Endothelial cell of umbilical vein (primary cell): ENCODE results near the gene AIG1. TPM values are rescaled to one million over a fixed set of nuclear protein-coding genes. Genes with fewer than 3 reads are reported as not detected.

Source experiments
- BruUV-seq: library from RNA; stranded (reverse); fragments of 400-500 nt; replicated peaks from 2 replicates; lab custom pipeline; 2021; lab: Mats Ljungman, UMichigan
- CTCF ChIA-PET: fragments of 300-600, 350-600 bp; sonication (Branson Sonifier 250); formaldehyde crosslinking; loops from one replicate; lab custom pipeline; 2021; ENCODE audit warnings: antibody characterized with exemption, inconsistent platforms; lab: Charles Lee
- POLR2A ChIA-PET: fragments of 300-600, 350-600 bp; sonication (Branson Sonifier 250); formaldehyde crosslinking; loops from one replicate; lab custom pipeline; 2021; ENCODE audit warnings: antibody characterized with exemption, inconsistent platforms; lab: Charles Lee
- DNase-seq: peaks from one replicate; pipeline ENCODE4 v3.0.0-alpha.2; 2011; ENCODE audit warnings: low read depth, low spot score
- FAIRE-seq: peaks from 2 replicates; lab custom pipeline; 2011; peaks lifted over from hg19 to GRCh38; lab: Jason Lieb, UNC
- H2AFZ ChIP-seq: 2 replicates; pipeline ENCODE4 v1.6.0; 2012; ENCODE audit warnings: low read depth, low read length, control low read depth, inconsistent platforms
- H3K27ac ChIP-seq: 2 replicates; pipeline ENCODE4 v1.5.1; 2011; ENCODE audit warnings: low read depth, mild to moderate bottlenecking, control low read depth, low read length, moderate library complexity; ENCODE audit not compliant: insufficient read depth
- H3K27me3 ChIP-seq, 2 experiments: 2 replicates each; pipeline versions ENCODE4 v1.6.0 to v1.6.1; 2011; ENCODE audit warnings: low read length in 2 of 2, mixed read lengths in 1 of 2; ENCODE audit not compliant: control insufficient read depth in 2 of 2, insufficient read depth in 2 of 2
- H3K36me3 ChIP-seq, 2 experiments: 2 replicates in 1 of 2; 3 replicates in 1 of 2; pipeline ENCODE4 v1.5.1; 2011; ENCODE audit warnings: low read length in 2 of 2, mild to moderate bottlenecking in 1 of 2, moderate library complexity in 1 of 2; ENCODE audit not compliant: control insufficient read depth in 2 of 2, insufficient read depth in 2 of 2; ENCODE audit errors: extremely low read depth in 1 of 2
- H3K4me1 ChIP-seq: 3 replicates; pipeline ENCODE4 v1.5.1; 2011; ENCODE audit warnings: mild to moderate bottlenecking, low read length; ENCODE audit not compliant: control insufficient read depth, insufficient read depth; ENCODE audit errors: extremely low read depth
- H3K4me2 ChIP-seq: 2 replicates; pipeline ENCODE4 v1.6.1; 2011; ENCODE audit warnings: low read length, control low read depth, mixed read lengths; ENCODE audit not compliant: insufficient read depth
- H3K4me3 ChIP-seq, 3 experiments: fragments of 200-600 bp in 1 of 3; sonication (generic), shearing (Covaris generic) in 1 of 3; replicated peaks in 1 of 3; 2 replicates each; pipeline ENCODE4 v1.5.1; 2011 to 2016; ENCODE audit warnings: control low read depth in 3 of 3, low read length in 3 of 3, mild to moderate bottlenecking in 2 of 3, inconsistent platforms in 1 of 3, low read depth in 1 of 3, moderate library complexity in 1 of 3; ENCODE audit not compliant: insufficient read depth in 1 of 3
- H3K79me2 ChIP-seq: 2 replicates; pipeline ENCODE4 v1.6.0; 2012; ENCODE audit warnings: low read length, inconsistent platforms; ENCODE audit not compliant: control insufficient read depth, insufficient read depth
- H3K9ac ChIP-seq: replicated peaks from 2 replicates; pipeline ENCODE3; 2011; ENCODE audit warnings: low read length, control low read depth; ENCODE audit not compliant: insufficient read depth; ENCODE audit errors: extremely low read depth
- H3K9me1 ChIP-seq: replicated peaks from 3 replicates; pipeline ENCODE4 v1.6.0; 2011; ENCODE audit warnings: mild to moderate bottlenecking, low read length; ENCODE audit not compliant: control insufficient read depth, insufficient read depth; ENCODE audit errors: extremely low read depth
- H3K9me3 ChIP-seq: replicated peaks from 2 replicates; pipeline ENCODE4 v1.5.1; 2012; ENCODE audit warnings: low read length, inconsistent platforms; ENCODE audit not compliant: control insufficient read depth, insufficient read depth
- H4K20me1 ChIP-seq: replicated peaks from 2 replicates; pipeline ENCODE3; 2011; ENCODE audit warnings: mild to moderate bottlenecking, low read length; ENCODE audit not compliant: control insufficient read depth, insufficient read depth; ENCODE audit errors: extremely low read depth
- CTCF ChIP-seq, 2 donors: IDR thresholded peaks; 1 replicate in 1 of 2; 2 replicates in 1 of 2; pipeline ENCODE4 v1.5.1; 2011; ENCODE audit warnings: low read length in 2 of 2, mild to moderate bottlenecking in 2 of 2, moderate library complexity in 2 of 2, control low read depth in 1 of 2, inconsistent platforms in 1 of 2, low read depth in 1 of 2; ENCODE audit not compliant: insufficient read depth in 1 of 2; ENCODE audit errors: extremely low read depth in 1 of 2
- EZH2 ChIP-seq: IDR thresholded peaks from 2 replicates; pipeline ENCODE4 v1.6.1; 2012; ENCODE audit warnings: borderline replicate concordance, low read depth, mild to moderate bottlenecking, moderate library complexity, low read length, inconsistent platforms; ENCODE audit not compliant: severe bottlenecking
- FOS ChIP-seq: IDR thresholded peaks from 2 replicates; pipeline ENCODE4 v1.6.1; 2011; ENCODE audit warnings: mild to moderate bottlenecking, low read length, moderate library complexity, borderline replicate concordance; ENCODE audit not compliant: insufficient read depth
- GATA2 ChIP-seq: IDR thresholded peaks from 2 replicates; pipeline ENCODE4 v1.7.0; 2011; ENCODE audit warnings: low read depth, mild to moderate bottlenecking, moderate library complexity, mixed read lengths, low read length; ENCODE audit not compliant: insufficient read length, insufficient read depth
- JUN ChIP-seq: IDR thresholded peaks from 2 replicates; pipeline ENCODE4 v1.6.1; 2011; ENCODE audit warnings: borderline replicate concordance, low read depth; ENCODE audit not compliant: insufficient read length, insufficient read depth
- MAX ChIP-seq: IDR thresholded peaks from 2 replicates; pipeline ENCODE4 v1.6.1; 2011; ENCODE audit not compliant: insufficient read depth, insufficient read length
- MYC ChIP-seq: IDR thresholded peaks from one replicate; pipeline ENCODE4 v1.6.1; 2011; ENCODE audit warnings: mild to moderate bottlenecking, low read depth, low read length
- POLR2A ChIP-seq: IDR thresholded peaks from 2 replicates; pipeline ENCODE4 v1.6.1; 2012; ENCODE audit warnings: low read depth, mild to moderate bottlenecking, control low read depth, low read length
- POLR2AphosphoS5 ChIP-seq: IDR thresholded peaks from 2 replicates; pipeline ENCODE4 v1.6.1; 2012; ENCODE audit warnings: low read depth, mild to moderate bottlenecking, control low read depth, low read length, moderate library complexity; ENCODE audit not compliant: insufficient read depth
- dilution Hi-C: fragments of 300-500 bp; cut with MboI; formaldehyde crosslinking; loops from one replicate; pipeline ENCODE4 v1.15.0; 2019; ENCODE audit warnings: low sequenced_read_pairs; ENCODE audit not compliant: extremely low pct_ligation_motif_present
- intact Hi-C: fragments of 100-400 bp; cut with micrococcal nuclease; formaldehyde crosslinking; loops from one replicate; pipeline ENCODE4 v1.10.0; 2022
- polyA plus RNA-seq, 4 experiments: library from polyadenylated mRNA; depleted of rRNA in 3 of 4; stranded (reverse) in 3 of 4; unstranded in 1 of 4; fragments of >200 nt; gene quantifications; 2 replicates each; pipeline versions ENCODE4 v1.2.1 to v1.2.3, GENCODE V29; 2011 to 2012; ENCODE audit warnings: missing spikeins in 1 of 4
- total RNA-seq: library from RNA; stranded (reverse); gene quantifications from 2 replicates; pipeline ENCODE4 v1.2.3, GENCODE V29; 2021

Gene AIG1
- total and polyA plus RNA-seq, 2 donors (not counting 3 experiments of a cell fraction or from before 2014, with no cell fraction given), result 17.7 to 22.7 TPM

- ChIA-PET POLR2A (no interaction called here), CTCF (no interaction called here)
- FAIRE-seq (no peak), DNase-seq (no peak)
- H3K9me3 ChIP-seq, result no peaks in the 10 kb centered on the region
- no peak for TF ChIP-seq MAX
- no peak for TF ChIP-seq POLR2AphosphoS5
- no peak for TF ChIP-seq POLR2A
- TF ChIP-seq EZH2, result no peak
- TF ChIP-seq FOS, result no peak
- TF ChIP-seq MYC, result no peak
- no peak for TF ChIP-seq CTCF (IDR thresholded peaks at IDR 0.05; ENCODE audit: extremely low read depth in 1 of 2, insufficient read depth in 1 of 2, low read depth in 1 of 2, low read length in 2 of 2)
- no peak for TF ChIP-seq GATA2
- no peak for TF ChIP-seq JUN
- no peak overlapping the region for H3K9ac ChIP-seq
- intact Hi-C loops, result no loop called here
- H2AFZ ChIP-seq, result no peak overlapping the region
- no peaks in the 10 kb centered on the region for H3K36me3 ChIP-seq
- no peaks in the 10 kb centered on the region for H3K4me1 ChIP-seq
- no peaks in the 10 kb centered on the region for H3K27me3 ChIP-seq
- H3K79me2 ChIP-seq, result no peaks in the 10 kb centered on the region
- no peak overlapping the region for H3K27ac ChIP-seq
- dilution Hi-C loops, result no loop called here
- no peak overlapping the region for H3K4me2 ChIP-seq
- no TSS peak for BruUV-seq
- no peaks in the 10 kb centered on the region for H3K9me1 ChIP-seq
- no peak overlapping the region for H3K4me3 ChIP-seq
- H4K20me1 ChIP-seq, result no peaks in the 10 kb centered on the region
Measured at GRCh38 chr6:143243786-143244185, 183.1 kb downstream of the AIG1 start.
